ENCODE data around the gene DMRTC2. TPM values are rescaled to one million over a fixed set of nuclear protein-coding genes. Genes with fewer than 3 reads are reported as not detected.

The DMRTC2 gene
- total RNA-seq, 4 donors from 2014 or later: not detected

DNA sequence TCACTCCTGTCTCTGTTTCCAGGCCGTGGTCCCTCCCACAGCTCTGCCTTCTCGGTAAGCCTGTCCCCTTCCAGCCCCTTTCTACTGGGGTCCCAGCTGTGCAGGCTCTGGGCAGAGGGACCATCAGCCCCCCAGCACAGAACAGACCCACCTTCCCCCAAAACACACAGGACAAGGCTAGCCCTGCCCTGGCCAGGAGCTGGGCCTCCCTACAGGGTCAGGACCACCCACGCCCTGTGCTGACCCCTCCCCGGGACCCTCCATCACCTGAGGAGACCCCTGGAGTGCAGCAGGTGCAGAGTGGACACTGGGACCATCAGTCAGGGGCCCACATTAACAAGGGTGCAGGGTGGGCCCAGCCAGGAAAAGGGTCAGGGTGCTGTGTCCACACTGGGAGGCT is 34.5 kb upstream of the DMRTC2 start:
- Histone ChIP-seq H3K27ac (no peak overlapping the region), H3K4me1 (no peaks in the 10 kb centered on the region), H3K36me3 (no peaks in the 10 kb centered on the region), H3K9me3 (no peaks in the 10 kb centered on the region), H3K4me3 (no peak overlapping the region), H3K27me3 (no peaks in the 10 kb centered on the region)
- TF ChIP-seq, protein P1, sequence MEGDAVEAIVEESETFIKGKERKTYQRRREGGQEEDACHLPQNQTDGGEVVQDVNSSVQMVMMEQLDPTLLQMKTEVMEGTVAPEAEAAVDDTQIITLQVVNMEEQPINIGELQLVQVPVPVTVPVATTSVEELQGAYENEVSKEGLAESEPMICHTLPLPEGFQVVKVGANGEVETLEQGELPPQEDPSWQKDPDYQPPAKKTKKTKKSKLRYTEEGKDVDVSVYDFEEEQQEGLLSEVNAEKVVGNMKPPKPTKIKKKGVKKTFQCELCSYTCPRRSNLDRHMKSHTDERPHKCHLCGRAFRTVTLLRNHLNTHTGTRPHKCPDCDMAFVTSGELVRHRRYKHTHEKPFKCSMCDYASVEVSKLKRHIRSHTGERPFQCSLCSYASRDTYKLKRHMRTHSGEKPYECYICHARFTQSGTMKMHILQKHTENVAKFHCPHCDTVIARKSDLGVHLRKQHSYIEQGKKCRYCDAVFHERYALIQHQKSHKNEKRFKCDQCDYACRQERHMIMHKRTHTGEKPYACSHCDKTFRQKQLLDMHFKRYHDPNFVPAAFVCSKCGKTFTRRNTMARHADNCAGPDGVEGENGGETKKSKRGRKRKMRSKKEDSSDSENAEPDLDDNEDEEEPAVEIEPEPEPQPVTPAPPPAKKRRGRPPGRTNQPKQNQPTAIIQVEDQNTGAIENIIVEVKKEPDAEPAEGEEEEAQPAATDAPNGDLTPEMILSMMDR (IDR thresholded peaks at IDR 0.05): no peak
- TF ChIP-seq POLR2A (IDR thresholded peaks at IDR 0.05) (no peak), EP300 (IDR thresholded peaks at IDR 0.05) (no peak)
- DNase-seq (ENCODE audit: low spot score in 2 of 2): no peak
- 71 to 79% methylated on average over 3 to 4 of the region's 4 CpGs for WGBS, 2 donors

DNA sequence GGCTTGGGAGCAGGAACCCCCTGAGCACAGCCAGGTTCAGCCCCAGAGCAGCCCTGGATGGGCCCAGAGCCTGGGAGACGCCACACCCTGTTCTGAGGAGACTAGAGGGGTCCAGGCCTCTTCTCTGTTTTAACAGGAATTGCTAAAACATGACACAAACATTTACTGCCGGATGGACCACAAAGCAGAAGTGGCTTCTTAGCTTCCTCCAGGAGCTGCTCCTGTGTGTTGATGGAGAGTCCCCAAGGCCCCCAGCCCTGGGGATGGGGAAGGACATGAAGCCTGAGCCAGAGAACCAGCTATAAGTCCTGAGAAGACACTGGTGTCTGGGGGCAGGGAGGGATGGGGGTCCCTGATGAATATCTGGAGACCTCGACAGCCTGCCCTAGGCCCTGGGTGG is 33.8 kb upstream of the DMRTC2 start:
- Histone ChIP-seq H3K27me3 (no peaks in the 10 kb centered on the region), H3K36me3 (no peaks in the 10 kb centered on the region), H3K9me3 (no peaks in the 10 kb centered on the region), H3K4me1 (no peaks in the 10 kb centered on the region), H3K4me3 (no peak overlapping the region), H3K27ac (no peak overlapping the region)
- 33 to 53% methylated on average over 3 of the region's 3 CpGs for WGBS, 2 donors
- no peak for DNase-seq (ENCODE audit: low spot score in 2 of 2)
- TF ChIP-seq, protein P1 (IDR thresholded peaks at IDR 0.05): no peak
- TF ChIP-seq POLR2A (IDR thresholded peaks at IDR 0.05) (no peak), EP300 (IDR thresholded peaks at IDR 0.05) (peak in 1 of 2 donors; percentile 26)

DNA sequence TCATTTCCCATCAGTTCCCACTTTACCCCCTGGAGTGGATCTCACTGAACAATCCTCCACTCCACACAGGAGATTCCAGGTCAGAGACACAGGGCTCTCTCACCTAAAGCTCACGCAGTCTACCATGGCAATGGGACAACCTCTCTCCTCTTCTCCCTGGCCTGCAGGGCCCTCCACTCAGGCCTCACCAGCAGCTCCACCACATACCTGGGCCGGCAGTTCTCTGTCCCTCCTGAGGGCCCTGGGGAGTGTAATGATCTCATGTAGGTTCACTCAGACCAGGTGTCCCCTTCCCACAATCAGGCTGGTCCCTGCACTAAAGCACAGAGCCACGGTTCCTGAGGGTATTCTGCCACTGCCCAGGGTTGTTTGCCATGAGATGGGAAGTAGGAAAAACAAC is 32.9 kb upstream of the DMRTC2 start:
- no peaks in the 10 kb centered on the region for H3K27me3 ChIP-seq
- H3K4me3 ChIP-seq: no peak overlapping the region
- 57 to 67% methylated on average over 2 to 3 of the region's 3 CpGs for WGBS, 2 donors
- no peak for DNase-seq (ENCODE audit: low spot score in 2 of 2)
- TF ChIP-seq POLR2A (IDR thresholded peaks at IDR 0.05) (no peak), EP300 (IDR thresholded peaks at IDR 0.05) (no peak)
- TF ChIP-seq, protein P1 (IDR thresholded peaks at IDR 0.05): no peak
- H3K36me3 ChIP-seq: no peaks in the 10 kb centered on the region
- H3K27ac ChIP-seq: no peak overlapping the region
- H3K4me1 ChIP-seq: no peaks in the 10 kb centered on the region
- H3K9me3 ChIP-seq: no peaks in the 10 kb centered on the region

DNA sequence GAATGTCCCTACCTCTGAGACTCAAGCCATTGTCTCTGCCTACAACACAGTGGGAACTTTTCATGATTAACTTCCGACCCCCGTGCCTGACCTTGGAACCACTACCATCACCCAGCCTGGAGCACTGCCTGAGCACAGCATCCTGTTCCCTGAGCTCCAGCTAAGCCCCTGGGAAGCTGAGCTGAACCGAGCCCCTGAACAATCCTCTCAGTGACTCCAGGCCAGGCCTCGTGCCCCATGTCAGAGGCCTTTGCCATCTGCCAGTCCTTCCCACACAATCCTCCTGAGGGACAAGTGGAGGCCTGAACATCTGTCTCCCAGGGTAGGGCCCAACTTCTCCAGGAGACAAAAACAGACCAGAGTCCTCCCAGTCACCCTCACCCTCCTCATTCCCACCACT is 30.9 kb upstream of the DMRTC2 start:
- no peak for DNase-seq (ENCODE audit: low spot score in 2 of 2)
- Histone ChIP-seq H3K9me3 (no peaks in the 10 kb centered on the region), H3K27me3 (no peaks in the 10 kb centered on the region), H3K27ac (no peak overlapping the region), H3K4me3 (no peak overlapping the region), H3K36me3 (no peaks in the 10 kb centered on the region), H3K4me1 (no peaks in the 10 kb centered on the region)
- 54 to 57% methylated on average over 3 to 4 of the region's 4 CpGs for WGBS, 2 donors
- TF ChIP-seq POLR2A (IDR thresholded peaks at IDR 0.05) (no peak), EP300 (IDR thresholded peaks at IDR 0.05) (no peak)
- TF ChIP-seq, protein P1 (IDR thresholded peaks at IDR 0.05): no peak

DNA sequence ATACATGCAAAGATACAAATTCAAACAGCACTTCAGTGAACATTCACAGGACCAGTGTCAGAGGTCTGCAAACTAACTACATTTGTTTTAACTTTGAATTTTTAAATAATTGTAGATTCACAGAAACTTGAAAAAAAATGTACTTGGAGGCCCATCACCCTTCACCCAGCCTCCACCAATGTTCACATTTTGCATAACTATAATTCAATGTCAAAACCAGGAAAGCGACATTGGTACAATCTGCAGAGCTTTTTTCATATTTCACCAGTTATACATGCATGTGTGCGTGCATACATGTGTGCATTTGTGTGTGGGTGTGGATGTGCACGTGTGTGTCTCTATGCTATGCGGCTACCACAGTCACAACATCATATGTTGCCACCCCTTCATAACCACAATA is 29.5 kb upstream of the DMRTC2 start:
- Histone ChIP-seq H3K4me1 (no peaks in the 10 kb centered on the region), H3K27ac (no peak overlapping the region), H3K27me3 (no peaks in the 10 kb centered on the region), H3K36me3 (no peaks in the 10 kb centered on the region), H3K4me3 (no peak overlapping the region), H3K9me3 (no peaks in the 10 kb centered on the region)
- WGBS, 2 donors: 67 to 82% methylated on average over 4 of the region's 4 CpGs
- no peak for TF ChIP-seq POLR2A (IDR thresholded peaks at IDR 0.05)
- TF ChIP-seq, protein P1 (IDR thresholded peaks at IDR 0.05): no peak
- TF ChIP-seq EP300 (IDR thresholded peaks at IDR 0.05): no peak
- no peak for DNase-seq (ENCODE audit: low spot score in 2 of 2)

Data from tibial nerve (tissue), 4 donors.